H1 (cell line): ENCODE measurements around the gene LRTM1. TPM values are rescaled to one million over a fixed set of nuclear protein-coding genes. Genes with fewer than 3 reads are reported as not detected.

Source experiments
- ATF3 ChIP-seq: IDR thresholded peaks from 2 replicates; pipeline ENCODE4 v1.6.1; 2011; ENCODE audit warnings: low read depth, mild to moderate bottlenecking, low read length; ENCODE audit not compliant: insufficient read depth
- EP300 ChIP-seq, 2 experiments: IDR thresholded peaks; 1 replicate in 1 of 2; 2 replicates in 1 of 2; pipeline ENCODE4 v1.6.1; 2011 to 2012; ENCODE audit warnings: low read depth in 2 of 2, low read length in 2 of 2, mild to moderate bottlenecking in 2 of 2, borderline replicate concordance in 1 of 2, inconsistent platforms in 1 of 2, moderate library complexity in 1 of 2
- EZH2 ChIP-seq: fragments of 200-600 bp; sonication (generic); IDR thresholded peaks from 2 replicates; pipeline ENCODE4 v1.7.1; 2012; ENCODE audit warnings: low read depth, mild to moderate bottlenecking, moderate library complexity, low read length, inconsistent platforms; ENCODE audit not compliant: severe bottlenecking
- NANOG ChIP-seq: IDR thresholded peaks from 2 replicates; pipeline ENCODE4 v1.6.1; 2011; ENCODE audit warnings: low read length, low read depth, mild to moderate bottlenecking, inconsistent platforms; ENCODE audit not compliant: insufficient read depth, poor library complexity, severe bottlenecking
- RAD21 ChIP-seq, 2 experiments: IDR thresholded peaks in 1 of 2; conservative IDR thresholded peaks in 1 of 2; 2 replicates each; pipeline ENCODE4 v1.6.1; 2011; ENCODE audit warnings: low read depth in 2 of 2, low read length in 2 of 2, improper control_type of control experiment in 1 of 2, inconsistent platforms in 1 of 2, mild to moderate bottlenecking in 1 of 2, moderate library complexity in 1 of 2
- polyA plus RNA-seq, 7 experiments: library from polyadenylated mRNA; depleted of rRNA in 3 of 7; stranded (reverse) in 5 of 7; unstranded in 2 of 7; fragments of >200 nt in 5 of 7; fragments of 200-250 nt in 2 of 7; gene quantifications; 1 replicate in 5 of 7; 2 replicates in 1 of 7; 4 replicates in 1 of 7; pipeline versions ENCODE4 v1.2.1 to v1.2.3, GENCODE V29; 2011 to 2013; ENCODE audit warnings: missing spikeins in 2 of 7, mixed read lengths in 2 of 7
- total RNA-seq: library from RNA; stranded (reverse); fragmentation: NEBNext Ultra II Directional; extraction: Animal tissue kit (Norgen Biotek cat#: 25700); gene quantifications from 2 replicates; pipeline ENCODE4 v1.2.1, GENCODE V29; 2021
- TF ChIP-seq, protein P1 (sequence below): fragments of 300-600 bp; sonication (generic); IDR thresholded peaks from 2 replicates; pipeline ENCODE4 v1.7.1; 2012; ENCODE audit warnings: low read length, moderate library complexity, mild to moderate bottlenecking, inconsistent platforms; ENCODE audit not compliant: insufficient replicate concordance
- TF ChIP-seq, protein P2 (sequence below): IDR thresholded peaks from 2 replicates; pipeline ENCODE4 v1.6.1; 2012; ENCODE audit warnings: low read length, inconsistent platforms

LRTM1 gene
- total and polyA plus RNA-seq, 2 of the 8 experiments (the other 6 are each of a cell fraction or from before 2014, with no cell fraction given) = not detected

- TF ChIP-seq, protein P1, sequence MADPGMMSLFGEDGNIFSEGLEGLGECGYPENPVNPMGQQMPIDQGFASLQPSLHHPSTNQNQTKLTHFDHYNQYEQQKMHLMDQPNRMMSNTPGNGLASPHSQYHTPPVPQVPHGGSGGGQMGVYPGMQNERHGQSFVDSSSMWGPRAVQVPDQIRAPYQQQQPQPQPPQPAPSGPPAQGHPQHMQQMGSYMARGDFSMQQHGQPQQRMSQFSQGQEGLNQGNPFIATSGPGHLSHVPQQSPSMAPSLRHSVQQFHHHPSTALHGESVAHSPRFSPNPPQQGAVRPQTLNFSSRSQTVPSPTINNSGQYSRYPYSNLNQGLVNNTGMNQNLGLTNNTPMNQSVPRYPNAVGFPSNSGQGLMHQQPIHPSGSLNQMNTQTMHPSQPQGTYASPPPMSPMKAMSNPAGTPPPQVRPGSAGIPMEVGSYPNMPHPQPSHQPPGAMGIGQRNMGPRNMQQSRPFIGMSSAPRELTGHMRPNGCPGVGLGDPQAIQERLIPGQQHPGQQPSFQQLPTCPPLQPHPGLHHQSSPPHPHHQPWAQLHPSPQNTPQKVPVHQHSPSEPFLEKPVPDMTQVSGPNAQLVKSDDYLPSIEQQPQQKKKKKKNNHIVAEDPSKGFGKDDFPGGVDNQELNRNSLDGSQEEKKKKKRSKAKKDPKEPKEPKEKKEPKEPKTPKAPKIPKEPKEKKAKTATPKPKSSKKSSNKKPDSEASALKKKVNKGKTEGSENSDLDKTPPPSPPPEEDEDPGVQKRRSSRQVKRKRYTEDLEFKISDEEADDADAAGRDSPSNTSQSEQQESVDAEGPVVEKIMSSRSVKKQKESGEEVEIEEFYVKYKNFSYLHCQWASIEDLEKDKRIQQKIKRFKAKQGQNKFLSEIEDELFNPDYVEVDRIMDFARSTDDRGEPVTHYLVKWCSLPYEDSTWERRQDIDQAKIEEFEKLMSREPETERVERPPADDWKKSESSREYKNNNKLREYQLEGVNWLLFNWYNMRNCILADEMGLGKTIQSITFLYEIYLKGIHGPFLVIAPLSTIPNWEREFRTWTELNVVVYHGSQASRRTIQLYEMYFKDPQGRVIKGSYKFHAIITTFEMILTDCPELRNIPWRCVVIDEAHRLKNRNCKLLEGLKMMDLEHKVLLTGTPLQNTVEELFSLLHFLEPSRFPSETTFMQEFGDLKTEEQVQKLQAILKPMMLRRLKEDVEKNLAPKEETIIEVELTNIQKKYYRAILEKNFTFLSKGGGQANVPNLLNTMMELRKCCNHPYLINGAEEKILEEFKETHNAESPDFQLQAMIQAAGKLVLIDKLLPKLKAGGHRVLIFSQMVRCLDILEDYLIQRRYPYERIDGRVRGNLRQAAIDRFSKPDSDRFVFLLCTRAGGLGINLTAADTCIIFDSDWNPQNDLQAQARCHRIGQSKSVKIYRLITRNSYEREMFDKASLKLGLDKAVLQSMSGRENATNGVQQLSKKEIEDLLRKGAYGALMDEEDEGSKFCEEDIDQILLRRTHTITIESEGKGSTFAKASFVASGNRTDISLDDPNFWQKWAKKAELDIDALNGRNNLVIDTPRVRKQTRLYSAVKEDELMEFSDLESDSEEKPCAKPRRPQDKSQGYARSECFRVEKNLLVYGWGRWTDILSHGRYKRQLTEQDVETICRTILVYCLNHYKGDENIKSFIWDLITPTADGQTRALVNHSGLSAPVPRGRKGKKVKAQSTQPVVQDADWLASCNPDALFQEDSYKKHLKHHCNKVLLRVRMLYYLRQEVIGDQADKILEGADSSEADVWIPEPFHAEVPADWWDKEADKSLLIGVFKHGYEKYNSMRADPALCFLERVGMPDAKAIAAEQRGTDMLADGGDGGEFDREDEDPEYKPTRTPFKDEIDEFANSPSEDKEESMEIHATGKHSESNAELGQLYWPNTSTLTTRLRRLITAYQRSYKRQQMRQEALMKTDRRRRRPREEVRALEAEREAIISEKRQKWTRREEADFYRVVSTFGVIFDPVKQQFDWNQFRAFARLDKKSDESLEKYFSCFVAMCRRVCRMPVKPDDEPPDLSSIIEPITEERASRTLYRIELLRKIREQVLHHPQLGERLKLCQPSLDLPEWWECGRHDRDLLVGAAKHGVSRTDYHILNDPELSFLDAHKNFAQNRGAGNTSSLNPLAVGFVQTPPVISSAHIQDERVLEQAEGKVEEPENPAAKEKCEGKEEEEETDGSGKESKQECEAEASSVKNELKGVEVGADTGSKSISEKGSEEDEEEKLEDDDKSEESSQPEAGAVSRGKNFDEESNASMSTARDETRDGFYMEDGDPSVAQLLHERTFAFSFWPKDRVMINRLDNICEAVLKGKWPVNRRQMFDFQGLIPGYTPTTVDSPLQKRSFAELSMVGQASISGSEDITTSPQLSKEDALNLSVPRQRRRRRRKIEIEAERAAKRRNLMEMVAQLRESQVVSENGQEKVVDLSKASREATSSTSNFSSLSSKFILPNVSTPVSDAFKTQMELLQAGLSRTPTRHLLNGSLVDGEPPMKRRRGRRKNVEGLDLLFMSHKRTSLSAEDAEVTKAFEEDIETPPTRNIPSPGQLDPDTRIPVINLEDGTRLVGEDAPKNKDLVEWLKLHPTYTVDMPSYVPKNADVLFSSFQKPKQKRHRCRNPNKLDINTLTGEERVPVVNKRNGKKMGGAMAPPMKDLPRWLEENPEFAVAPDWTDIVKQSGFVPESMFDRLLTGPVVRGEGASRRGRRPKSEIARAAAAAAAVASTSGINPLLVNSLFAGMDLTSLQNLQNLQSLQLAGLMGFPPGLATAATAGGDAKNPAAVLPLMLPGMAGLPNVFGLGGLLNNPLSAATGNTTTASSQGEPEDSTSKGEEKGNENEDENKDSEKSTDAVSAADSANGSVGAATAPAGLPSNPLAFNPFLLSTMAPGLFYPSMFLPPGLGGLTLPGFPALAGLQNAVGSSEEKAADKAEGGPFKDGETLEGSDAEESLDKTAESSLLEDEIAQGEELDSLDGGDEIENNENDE = no peak
- TF ChIP-seq, protein P2, sequence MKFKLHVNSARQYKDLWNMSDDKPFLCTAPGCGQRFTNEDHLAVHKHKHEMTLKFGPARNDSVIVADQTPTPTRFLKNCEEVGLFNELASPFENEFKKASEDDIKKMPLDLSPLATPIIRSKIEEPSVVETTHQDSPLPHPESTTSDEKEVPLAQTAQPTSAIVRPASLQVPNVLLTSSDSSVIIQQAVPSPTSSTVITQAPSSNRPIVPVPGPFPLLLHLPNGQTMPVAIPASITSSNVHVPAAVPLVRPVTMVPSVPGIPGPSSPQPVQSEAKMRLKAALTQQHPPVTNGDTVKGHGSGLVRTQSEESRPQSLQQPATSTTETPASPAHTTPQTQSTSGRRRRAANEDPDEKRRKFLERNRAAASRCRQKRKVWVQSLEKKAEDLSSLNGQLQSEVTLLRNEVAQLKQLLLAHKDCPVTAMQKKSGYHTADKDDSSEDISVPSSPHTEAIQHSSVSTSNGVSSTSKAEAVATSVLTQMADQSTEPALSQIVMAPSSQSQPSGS = no peak
- TF ChIP-seq EZH2 (no peak), ATF3 (no peak), EP300 (IDR thresholded peaks at IDR 0.05; ENCODE audit: borderline replicate concordance in 1 of 2, low read depth in 2 of 2, low read length in 2 of 2) (no peak), RAD21 (IDR thresholded peaks at IDR 0.05 in 1 of 2, conservative IDR thresholded peaks at IDR 0.05 in 1 of 2; ENCODE audit: low read depth in 2 of 2, low read length in 2 of 2) (no peak), NANOG (no peak)
- TF ChIP-seq, all 59 proteins: peak for 0
These were observed 35.8 kb upstream of the LRTM1 start (continued) for GRCh38 chr3:54963641-54964040.
